HG03025 (cell line): Measurements from ENCODE around the gene MOV10.
A peak's percentile ranks its signal among the peaks of the same experiment; 100 is the strongest.
"Not testable (repeated sequence)": the region's sequence is repeated elsewhere in the genome, so short reads cannot be mapped to it uniquely, and the experiment has no call there.

Experiments used
- ATAC-seq: cut with Tn5 transposase; IDR thresholded peaks from one replicate; pipeline ENCODE4 v1.9.1; 2021; ENCODE audit warnings: mild to moderate bottlenecking, moderate library complexity; ENCODE audit not compliant: unreplicated experiment, low FRiP score

MOV10 gene, protein sequence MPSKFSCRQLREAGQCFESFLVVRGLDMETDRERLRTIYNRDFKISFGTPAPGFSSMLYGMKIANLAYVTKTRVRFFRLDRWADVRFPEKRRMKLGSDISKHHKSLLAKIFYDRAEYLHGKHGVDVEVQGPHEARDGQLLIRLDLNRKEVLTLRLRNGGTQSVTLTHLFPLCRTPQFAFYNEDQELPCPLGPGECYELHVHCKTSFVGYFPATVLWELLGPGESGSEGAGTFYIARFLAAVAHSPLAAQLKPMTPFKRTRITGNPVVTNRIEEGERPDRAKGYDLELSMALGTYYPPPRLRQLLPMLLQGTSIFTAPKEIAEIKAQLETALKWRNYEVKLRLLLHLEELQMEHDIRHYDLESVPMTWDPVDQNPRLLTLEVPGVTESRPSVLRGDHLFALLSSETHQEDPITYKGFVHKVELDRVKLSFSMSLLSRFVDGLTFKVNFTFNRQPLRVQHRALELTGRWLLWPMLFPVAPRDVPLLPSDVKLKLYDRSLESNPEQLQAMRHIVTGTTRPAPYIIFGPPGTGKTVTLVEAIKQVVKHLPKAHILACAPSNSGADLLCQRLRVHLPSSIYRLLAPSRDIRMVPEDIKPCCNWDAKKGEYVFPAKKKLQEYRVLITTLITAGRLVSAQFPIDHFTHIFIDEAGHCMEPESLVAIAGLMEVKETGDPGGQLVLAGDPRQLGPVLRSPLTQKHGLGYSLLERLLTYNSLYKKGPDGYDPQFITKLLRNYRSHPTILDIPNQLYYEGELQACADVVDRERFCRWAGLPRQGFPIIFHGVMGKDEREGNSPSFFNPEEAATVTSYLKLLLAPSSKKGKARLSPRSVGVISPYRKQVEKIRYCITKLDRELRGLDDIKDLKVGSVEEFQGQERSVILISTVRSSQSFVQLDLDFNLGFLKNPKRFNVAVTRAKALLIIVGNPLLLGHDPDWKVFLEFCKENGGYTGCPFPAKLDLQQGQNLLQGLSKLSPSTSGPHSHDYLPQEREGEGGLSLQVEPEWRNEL

GRCh38 chr1:112674440-112674985, at the start of gene MOV10:
MOV10 (plus strand) TSS chr1:112674659; CDS start chr1:112674913, 254 bp downstream.
- ATAC-seq, result peak; percentile 63

- no peak for ATAC-seq
Observed at GRCh38 chr1:112625696-112626095, 48.8 kb upstream of the MOV10 start.

GRCh38 chr1:112626193-112626592, 48.3 kb upstream of the MOV10 start:
- ATAC-seq, result no peak

GRCh38 chr1:112626887-112627286, 47.6 kb upstream of the MOV10 start:
- no peak for ATAC-seq

- no peak for ATAC-seq
Observed at GRCh38 chr1:112628516-112628915, 45.9 kb upstream of the MOV10 start.

- ATAC-seq, result no peak
Observed at GRCh38 chr1:112629256-112629655, 45.2 kb upstream of the MOV10 start.

GRCh38 chr1:112633628-112634027, 40.8 kb upstream of the MOV10 start:
- no peak for ATAC-seq

DNA sequence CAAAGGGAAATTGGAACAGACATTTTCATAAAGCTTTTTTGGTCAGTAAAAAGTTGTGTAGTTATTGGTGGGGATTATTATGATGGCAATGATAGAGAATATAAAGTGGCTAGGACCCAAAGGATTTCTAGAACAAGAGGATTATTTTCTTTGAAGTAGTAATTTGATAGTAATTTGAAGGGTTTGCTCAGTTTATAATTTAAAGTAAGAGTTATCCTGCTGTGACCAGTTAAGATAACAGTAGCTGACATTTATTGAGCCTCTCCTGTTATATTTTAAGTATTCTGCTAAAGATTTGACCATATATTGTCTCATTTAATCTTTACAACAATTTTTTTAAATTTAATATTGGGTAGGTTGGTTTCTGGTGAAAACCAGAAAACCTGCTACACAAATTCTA, 40.1 kb upstream of the MOV10 start:
- no peak for ATAC-seq

GRCh38 chr1:112636056-112636455, 38.4 kb upstream of the MOV10 start:
- no peak for ATAC-seq

GRCh38 chr1:112636597-112637253, 37.7 kb upstream of the MOV10 start:
- ATAC-seq, result no peak

DNA sequence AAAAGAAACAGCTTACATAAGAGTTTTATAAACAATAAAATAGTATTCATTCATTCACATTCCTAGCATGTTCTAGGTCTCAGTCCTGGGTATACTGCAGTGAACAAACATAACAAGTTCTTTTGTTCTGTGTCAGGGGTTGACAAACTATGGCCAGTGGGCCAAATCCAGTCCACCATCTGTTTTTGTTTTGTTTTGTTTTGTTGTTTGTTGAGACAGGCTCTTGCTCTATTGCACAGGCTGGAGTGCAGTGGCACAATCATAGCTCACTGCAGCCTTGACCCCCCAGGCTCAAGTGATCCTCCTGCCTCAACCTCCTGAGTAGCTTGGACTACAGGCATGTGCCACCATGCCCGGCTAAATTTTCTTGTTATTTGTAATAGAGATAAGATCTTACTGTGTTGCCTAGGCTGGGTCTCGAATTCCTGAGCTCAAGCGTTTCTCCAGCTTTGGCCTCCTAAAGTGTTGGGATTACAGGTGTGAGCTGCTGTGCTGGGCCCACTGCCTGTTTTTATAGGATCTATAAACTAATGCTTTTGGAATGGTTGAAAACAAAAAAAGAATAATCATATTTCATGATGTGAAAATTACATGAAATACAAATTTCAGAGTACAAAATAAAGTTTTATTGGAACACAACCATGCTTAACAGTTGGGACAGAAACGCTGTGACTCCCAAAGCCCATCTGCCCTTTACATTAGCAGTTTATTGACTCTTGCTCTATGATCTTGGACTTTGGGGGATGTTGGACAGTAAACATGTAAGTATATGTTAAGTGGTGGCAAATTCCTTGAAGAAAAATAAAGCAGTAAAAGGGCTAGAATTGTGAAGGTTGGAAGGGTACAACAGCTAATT, 37.0 kb upstream of the MOV10 start:
- ATAC-seq, result no peak

GRCh38 chr1:112638110-112638428, 36.4 kb upstream of the MOV10 start:
- ATAC-seq, result no peak

GRCh38 chr1:112640437-112640836, 34.0 kb upstream of the MOV10 start:
- not testable (repeated sequence) for ATAC-seq

DNA sequence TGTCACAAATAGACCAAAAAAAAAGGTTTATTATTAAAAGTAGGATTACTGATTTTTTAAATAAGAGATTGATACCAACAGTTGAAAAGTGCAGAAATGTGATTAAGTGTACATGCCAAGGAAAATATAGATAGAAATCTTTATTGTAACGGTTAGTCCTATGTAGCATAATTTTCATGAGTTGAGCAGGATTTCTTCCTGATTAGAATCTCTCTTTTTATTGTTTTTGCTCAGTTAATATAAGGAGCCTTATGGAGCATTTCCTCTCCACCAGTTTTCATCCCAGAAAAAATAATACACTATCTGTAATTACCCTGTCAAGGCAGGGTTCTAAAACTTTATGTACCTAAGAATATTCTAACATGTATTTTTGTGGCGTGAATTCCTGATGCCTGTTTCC, 31.4 kb upstream of the MOV10 start:
- ATAC-seq, result no peak

DNA sequence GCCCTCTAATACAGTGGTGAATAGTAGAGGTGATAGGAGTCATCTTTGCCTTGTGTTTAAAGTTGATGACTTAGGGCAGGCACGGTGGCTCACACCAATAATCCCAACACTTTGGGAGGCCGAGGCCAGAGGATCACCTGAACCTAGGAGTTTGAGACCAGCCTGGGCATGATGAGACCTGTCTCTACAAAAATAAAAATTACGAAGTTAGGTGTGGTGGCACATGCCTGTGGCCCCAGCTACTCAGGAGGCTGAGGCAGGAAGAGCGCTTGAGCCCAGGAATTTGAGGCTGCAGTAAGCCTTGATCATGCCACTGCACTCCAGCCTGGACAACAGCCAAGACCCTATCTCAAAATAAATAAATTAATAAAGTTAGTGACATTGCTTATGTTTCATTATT, 28.2 kb upstream of the MOV10 start:
- ATAC-seq, result no peak

DNA sequence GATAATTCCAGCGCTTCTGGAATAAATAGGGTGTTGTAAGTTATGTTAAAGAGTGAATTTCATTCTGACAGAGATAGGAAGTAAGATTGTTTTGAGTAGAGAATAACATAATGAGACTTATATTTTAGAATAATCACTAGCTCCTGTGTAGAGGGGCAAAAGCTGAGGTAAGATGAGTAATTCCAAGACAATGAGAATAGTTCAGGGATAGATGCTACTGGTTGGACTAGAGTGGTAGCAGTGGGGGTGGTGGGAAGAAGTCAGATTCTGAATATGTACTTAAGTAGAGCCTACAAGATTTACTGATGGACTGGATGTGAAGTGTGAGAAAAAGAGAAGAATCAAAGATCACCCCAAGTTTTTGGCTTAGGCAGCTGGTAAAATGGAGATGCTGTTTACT, 23.3 kb upstream of the MOV10 start:
- ATAC-seq, result no peak

DNA sequence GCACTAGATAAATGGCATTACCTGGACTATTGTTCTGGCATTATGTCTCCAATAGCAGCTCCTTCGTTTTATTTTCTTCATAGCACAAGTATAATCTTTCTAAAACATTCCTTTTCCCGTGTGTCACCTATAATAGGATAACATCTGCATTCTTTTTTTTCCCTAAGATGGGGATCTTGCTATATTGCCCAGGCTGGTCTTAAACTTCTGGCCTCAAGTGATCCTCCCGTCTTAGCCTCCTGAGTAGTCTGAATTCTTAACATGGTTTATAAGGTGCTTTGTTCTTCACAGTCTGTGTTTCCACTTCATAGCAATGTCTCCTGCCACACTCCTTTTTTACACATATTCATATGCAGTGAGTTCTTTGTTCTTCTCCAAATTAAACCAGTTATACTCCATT, 8.6 kb upstream of the MOV10 start:
- no peak for ATAC-seq

- no peak for ATAC-seq
Observed at GRCh38 chr1:112666946-112667345, 7.5 kb upstream of the MOV10 start.

- ATAC-seq, result no peak
Observed at GRCh38 chr1:112672009-112672408, 2.5 kb upstream of the MOV10 start.

DNA sequence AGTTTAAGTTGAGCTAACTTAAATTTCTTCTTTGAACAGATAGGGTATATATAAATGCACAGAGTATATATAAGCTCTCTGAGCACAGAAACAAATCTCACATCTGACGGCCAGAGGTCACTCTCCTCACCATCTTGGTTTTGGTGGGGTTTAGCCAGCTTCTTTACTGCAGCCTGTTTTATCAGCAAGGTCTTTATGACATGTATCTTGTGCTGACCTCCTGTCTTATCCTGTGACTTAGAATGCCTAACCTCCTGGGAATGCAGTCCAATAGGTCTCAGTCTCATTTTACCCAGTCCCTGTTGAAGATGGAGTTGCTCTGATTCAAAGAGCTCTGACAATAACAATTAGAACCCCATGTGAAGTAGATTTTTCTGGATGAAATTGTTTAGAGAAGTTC, 1.6 kb upstream of the MOV10 start:
- ATAC-seq, result no peak
